ENCODE data around the gene ZFYVE9. TPM values are rescaled to one million over a fixed set of nuclear protein-coding genes. Genes with fewer than 3 reads are reported as not detected.

ZFYVE9 gene
- total RNA-seq, 1 experiment from 2014 or later: 18.0 TPM

- Histone ChIP-seq H3K4me3 (ENCODE audit: insufficient read depth, low read depth, low read length) (no peak overlapping the region), H3K36me3 (replicated peaks; ENCODE audit: control insufficient read depth, insufficient read depth, low read length) (no peaks in the 10 kb centered on the region), H3K27me3 (ENCODE audit: control insufficient read depth, insufficient read depth, low read length) (no peaks in the 10 kb centered on the region)
- DNase-seq: no peak
Observed at GRCh38 chr1:52237430-52237829, 95.5 kb downstream of the ZFYVE9 start.

GRCh38 chr1:52238474-52238873 is 96.6 kb downstream of the ZFYVE9 start:
- no peaks in the 10 kb centered on the region for H3K27me3 ChIP-seq (ENCODE audit: control insufficient read depth, insufficient read depth, low read length)
- H3K36me3 ChIP-seq (replicated peaks; ENCODE audit: control insufficient read depth, insufficient read depth, low read length): no peaks in the 10 kb centered on the region
- H3K4me3 ChIP-seq (ENCODE audit: insufficient read depth, low read depth, low read length): no peak overlapping the region
- DNase-seq: no peak

- H3K36me3 ChIP-seq (replicated peaks; ENCODE audit: control insufficient read depth, insufficient read depth, low read length): no peaks in the 10 kb centered on the region
- no peak for DNase-seq
- H3K4me3 ChIP-seq (ENCODE audit: insufficient read depth, low read depth, low read length): no peak overlapping the region
- no peaks in the 10 kb centered on the region for H3K27me3 ChIP-seq (ENCODE audit: control insufficient read depth, insufficient read depth, low read length)
Observed at GRCh38 chr1:52238887-52239707, 97.2 kb downstream of the ZFYVE9 start.

GRCh38 chr1:52239708-52240001 is 97.8 kb downstream of the ZFYVE9 start:
- H3K4me3 ChIP-seq (ENCODE audit: insufficient read depth, low read depth, low read length): no peak overlapping the region
- no peaks in the 10 kb centered on the region for H3K27me3 ChIP-seq (ENCODE audit: control insufficient read depth, insufficient read depth, low read length)
- no peaks in the 10 kb centered on the region for H3K36me3 ChIP-seq (replicated peaks; ENCODE audit: control insufficient read depth, insufficient read depth, low read length)
- no peak for DNase-seq

GRCh38 chr1:52240592-52241210 is 98.8 kb downstream of the ZFYVE9 start:
- no peaks in the 10 kb centered on the region for H3K36me3 ChIP-seq (replicated peaks; ENCODE audit: control insufficient read depth, insufficient read depth, low read length)
- H3K4me3 ChIP-seq (ENCODE audit: insufficient read depth, low read depth, low read length): no peak overlapping the region
- DNase-seq: no peak
- no peaks in the 10 kb centered on the region for H3K27me3 ChIP-seq (ENCODE audit: control insufficient read depth, insufficient read depth, low read length)

- no peaks in the 10 kb centered on the region for H3K36me3 ChIP-seq (replicated peaks; ENCODE audit: control insufficient read depth, insufficient read depth, low read length)
- no peak overlapping the region for H3K4me3 ChIP-seq (ENCODE audit: insufficient read depth, low read depth, low read length)
- no peaks in the 10 kb centered on the region for H3K27me3 ChIP-seq (ENCODE audit: control insufficient read depth, insufficient read depth, low read length)
- no peak for DNase-seq
Observed at GRCh38 chr1:52243221-52243987, 101.5 kb downstream of the ZFYVE9 start.

- no peak for DNase-seq
- Histone ChIP-seq H3K27me3 (ENCODE audit: control insufficient read depth, insufficient read depth, low read length) (no peaks in the 10 kb centered on the region), H3K4me3 (ENCODE audit: insufficient read depth, low read depth, low read length) (no peak overlapping the region), H3K36me3 (replicated peaks; ENCODE audit: control insufficient read depth, insufficient read depth, low read length) (no peaks in the 10 kb centered on the region)
Observed at GRCh38 chr1:52249831-52250230, 107.9 kb downstream of the ZFYVE9 start.

GRCh38 chr1:52253421-52253820 is 111.5 kb downstream of the ZFYVE9 start:
- H3K36me3 ChIP-seq (replicated peaks; ENCODE audit: control insufficient read depth, insufficient read depth, low read length): no peaks in the 10 kb centered on the region
- H3K27me3 ChIP-seq (ENCODE audit: control insufficient read depth, insufficient read depth, low read length): no peaks in the 10 kb centered on the region
- no peak overlapping the region for H3K4me3 ChIP-seq (ENCODE audit: insufficient read depth, low read depth, low read length)
- no peak for DNase-seq

GRCh38 chr1:52259886-52260285 is 118.0 kb downstream of the ZFYVE9 start:
- H3K36me3 ChIP-seq (replicated peaks; ENCODE audit: control insufficient read depth, insufficient read depth, low read length): no peaks in the 10 kb centered on the region
- DNase-seq: no peak
- no peak overlapping the region for H3K4me3 ChIP-seq (ENCODE audit: insufficient read depth, low read depth, low read length)
- no peaks in the 10 kb centered on the region for H3K27me3 ChIP-seq (ENCODE audit: control insufficient read depth, insufficient read depth, low read length)

- Histone ChIP-seq H3K36me3 (replicated peaks; ENCODE audit: control insufficient read depth, insufficient read depth, low read length) (no peaks in the 10 kb centered on the region), H3K4me3 (ENCODE audit: insufficient read depth, low read depth, low read length) (no peak overlapping the region), H3K27me3 (ENCODE audit: control insufficient read depth, insufficient read depth, low read length) (no peaks in the 10 kb centered on the region)
- no peak for DNase-seq
Observed at GRCh38 chr1:52263153-52263910, 121.4 kb downstream of the ZFYVE9 start.

GRCh38 chr1:52264530-52265115 is 122.7 kb downstream of the ZFYVE9 start:
- no peaks in the 10 kb centered on the region for H3K27me3 ChIP-seq (ENCODE audit: control insufficient read depth, insufficient read depth, low read length)
- no peaks in the 10 kb centered on the region for H3K36me3 ChIP-seq (replicated peaks; ENCODE audit: control insufficient read depth, insufficient read depth, low read length)
- no peak for DNase-seq
- no peak overlapping the region for H3K4me3 ChIP-seq (ENCODE audit: insufficient read depth, low read depth, low read length)

- Histone ChIP-seq H3K4me3 (ENCODE audit: insufficient read depth, low read depth, low read length) (no peak overlapping the region), H3K36me3 (replicated peaks; ENCODE audit: control insufficient read depth, insufficient read depth, low read length) (no peaks in the 10 kb centered on the region), H3K27me3 (ENCODE audit: control insufficient read depth, insufficient read depth, low read length) (no peaks in the 10 kb centered on the region)
- DNase-seq: peak; percentile 20
Observed at GRCh38 chr1:52266507-52266906, 124.6 kb downstream of the ZFYVE9 start.

- peak; percentile 42 for DNase-seq
- H3K27me3 ChIP-seq (ENCODE audit: control insufficient read depth, insufficient read depth, low read length): no peaks in the 10 kb centered on the region
- H3K4me3 ChIP-seq (ENCODE audit: insufficient read depth, low read depth, low read length): no peak overlapping the region
- H3K36me3 ChIP-seq (replicated peaks; ENCODE audit: control insufficient read depth, insufficient read depth, low read length): no peaks in the 10 kb centered on the region
Observed at GRCh38 chr1:52268372-52268771, 126.5 kb downstream of the ZFYVE9 start.

- no peak overlapping the region for H3K4me3 ChIP-seq (ENCODE audit: insufficient read depth, low read depth, low read length)
- H3K27me3 ChIP-seq (ENCODE audit: control insufficient read depth, insufficient read depth, low read length): no peaks in the 10 kb centered on the region
- no peaks in the 10 kb centered on the region for H3K36me3 ChIP-seq (replicated peaks; ENCODE audit: control insufficient read depth, insufficient read depth, low read length)
- no peak for DNase-seq
Observed at GRCh38 chr1:52281518-52281917, 139.6 kb downstream of the ZFYVE9 start.

Measured in H7 (cell line).